ENCODE results near the gene SLC15A3. TPM values are rescaled to one million over a fixed set of nuclear protein-coding genes. Genes with fewer than 3 reads are reported as not detected.

The SLC15A3 gene
- total RNA-seq, 1 donor from 2014 or later = 0.62 TPM

GRCh38 chr11:60982184-60982583 lies 30.2 kb upstream of the SLC15A3 start:
- peaks cover 3% of the 10 kb centered on the region for H3K9me3 Mint-ChIP-seq (ENCODE audit: low read depth)
- no peak overlapping the region for H3K4me3 Mint-ChIP-seq (ENCODE audit: unreplicated experiment)
- H3K27ac Mint-ChIP-seq (ENCODE audit: unreplicated experiment) = no peak overlapping the region

DNA sequence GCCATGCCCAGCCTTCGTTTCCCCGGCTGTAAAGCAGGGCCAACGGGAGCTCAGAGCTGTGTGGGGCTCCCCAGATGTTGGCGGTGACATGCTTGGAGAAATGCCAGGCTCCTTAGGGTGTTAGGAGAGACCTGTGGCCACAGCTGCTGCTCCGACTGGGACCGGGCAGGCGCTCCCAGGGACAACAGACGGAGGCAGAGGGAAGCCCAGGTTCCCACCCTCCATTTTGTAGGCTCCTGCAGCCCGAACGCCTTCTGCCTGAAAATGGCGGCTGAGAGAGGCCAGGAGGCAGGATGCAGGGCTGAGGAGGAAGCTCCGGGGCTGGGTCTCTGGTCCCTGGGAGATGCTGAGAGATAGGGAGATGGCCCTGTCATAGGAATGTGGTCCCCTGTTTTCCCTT lies 29.5 kb upstream of the SLC15A3 start:
- H3K36me3 Mint-ChIP-seq (ENCODE audit: low read depth) = no peaks in the 10 kb centered on the region
- DNase-seq (ENCODE audit: low spot score) = peak; percentile 72
- no peak overlapping the region for H3K27ac Mint-ChIP-seq (ENCODE audit: unreplicated experiment)
- H3K4me3 Mint-ChIP-seq (ENCODE audit: unreplicated experiment) = no peak overlapping the region
- peaks cover 8% of the 10 kb centered on the region for H3K27me3 Mint-ChIP-seq (ENCODE audit: low read depth)
- H3K9me3 Mint-ChIP-seq (ENCODE audit: low read depth) = peaks cover 3% of the 10 kb centered on the region
- TF ChIP-seq, protein P1, sequence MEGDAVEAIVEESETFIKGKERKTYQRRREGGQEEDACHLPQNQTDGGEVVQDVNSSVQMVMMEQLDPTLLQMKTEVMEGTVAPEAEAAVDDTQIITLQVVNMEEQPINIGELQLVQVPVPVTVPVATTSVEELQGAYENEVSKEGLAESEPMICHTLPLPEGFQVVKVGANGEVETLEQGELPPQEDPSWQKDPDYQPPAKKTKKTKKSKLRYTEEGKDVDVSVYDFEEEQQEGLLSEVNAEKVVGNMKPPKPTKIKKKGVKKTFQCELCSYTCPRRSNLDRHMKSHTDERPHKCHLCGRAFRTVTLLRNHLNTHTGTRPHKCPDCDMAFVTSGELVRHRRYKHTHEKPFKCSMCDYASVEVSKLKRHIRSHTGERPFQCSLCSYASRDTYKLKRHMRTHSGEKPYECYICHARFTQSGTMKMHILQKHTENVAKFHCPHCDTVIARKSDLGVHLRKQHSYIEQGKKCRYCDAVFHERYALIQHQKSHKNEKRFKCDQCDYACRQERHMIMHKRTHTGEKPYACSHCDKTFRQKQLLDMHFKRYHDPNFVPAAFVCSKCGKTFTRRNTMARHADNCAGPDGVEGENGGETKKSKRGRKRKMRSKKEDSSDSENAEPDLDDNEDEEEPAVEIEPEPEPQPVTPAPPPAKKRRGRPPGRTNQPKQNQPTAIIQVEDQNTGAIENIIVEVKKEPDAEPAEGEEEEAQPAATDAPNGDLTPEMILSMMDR (IDR thresholded peaks at IDR 0.05) = no peak
- no peaks in the 10 kb centered on the region for H3K4me1 Mint-ChIP-seq (ENCODE audit: low read depth)

More at GRCh38 chr11:60982184-60982583, 30.2 kb upstream of the SLC15A3 start:
- peak; percentile 29 for DNase-seq (ENCODE audit: low spot score)
- TF ChIP-seq, protein P1 (IDR thresholded peaks at IDR 0.05) = no peak
- no peaks in the 10 kb centered on the region for H3K36me3 Mint-ChIP-seq (ENCODE audit: low read depth)
- peaks cover 8% of the 10 kb centered on the region for H3K27me3 Mint-ChIP-seq (ENCODE audit: low read depth)
- no peaks in the 10 kb centered on the region for H3K4me1 Mint-ChIP-seq (ENCODE audit: low read depth)

DNA sequence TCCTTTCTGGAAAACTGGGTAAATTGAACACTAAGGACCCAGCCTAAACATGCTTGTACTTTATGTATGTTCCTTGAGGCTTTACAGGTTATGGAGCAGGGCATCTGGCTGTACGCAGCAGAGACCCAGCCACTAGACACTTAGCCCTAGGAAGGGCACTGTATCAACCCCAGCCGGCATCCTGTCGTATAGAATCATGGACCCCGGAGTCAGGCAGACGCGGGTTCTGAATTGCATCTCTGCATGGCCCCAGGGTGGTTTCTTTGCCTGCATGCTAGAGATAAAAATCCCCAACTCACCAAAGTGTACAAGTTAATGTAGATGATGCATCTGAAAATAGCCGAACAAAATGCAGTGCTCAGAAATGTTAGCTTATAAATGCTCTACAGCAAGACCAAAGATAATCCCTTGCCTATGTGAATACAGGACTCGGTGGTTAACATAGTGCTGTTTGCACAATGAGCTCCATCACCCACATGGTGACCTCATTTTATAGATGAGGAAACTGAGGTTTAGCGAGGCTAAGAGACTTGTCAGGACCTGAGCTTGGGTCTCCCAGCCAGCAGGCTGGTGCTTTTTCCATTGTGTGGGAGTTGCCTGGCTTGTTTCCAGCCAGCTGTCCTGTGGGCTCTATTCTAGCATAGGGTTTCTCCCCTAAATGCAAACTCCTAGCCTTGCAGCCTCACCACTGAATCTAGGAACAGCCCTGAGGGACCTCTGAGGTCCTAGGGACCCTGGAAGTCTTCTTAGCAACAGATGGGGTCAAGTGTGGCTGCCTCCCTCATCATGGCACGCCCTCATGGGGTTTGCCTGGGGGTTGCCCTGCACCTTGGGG lies 26.8 kb upstream of the SLC15A3 start:
- Mint-ChIP-seq H3K4me3 (ENCODE audit: unreplicated experiment) (no peak overlapping the region), H3K27me3 (ENCODE audit: low read depth) (peaks cover 2% of the 10 kb centered on the region), H3K4me1 (ENCODE audit: low read depth) (no peaks in the 10 kb centered on the region), H3K9me3 (ENCODE audit: low read depth) (peaks cover under 1% of the 10 kb centered on the region), H3K36me3 (ENCODE audit: low read depth) (no peaks in the 10 kb centered on the region), H3K27ac (ENCODE audit: unreplicated experiment) (no peak overlapping the region)
- peak; percentile 19 for DNase-seq (ENCODE audit: low spot score)
- TF ChIP-seq, protein P1 (IDR thresholded peaks at IDR 0.05) = no peak

- DNase-seq (ENCODE audit: low spot score) = no peak
- Mint-ChIP-seq H3K27me3 (ENCODE audit: low read depth) (no peaks in the 10 kb centered on the region), H3K4me1 (ENCODE audit: low read depth) (no peaks in the 10 kb centered on the region), H3K27ac (ENCODE audit: unreplicated experiment) (no peak overlapping the region), H3K4me3 (ENCODE audit: unreplicated experiment) (no peak overlapping the region), H3K9me3 (ENCODE audit: low read depth) (no peaks in the 10 kb centered on the region), H3K36me3 (ENCODE audit: low read depth) (no peaks in the 10 kb centered on the region)
- TF ChIP-seq, protein P1 (IDR thresholded peaks at IDR 0.05) = no peak
These were observed 25.9 kb upstream of the SLC15A3 start for GRCh38 chr11:60977836-60978235.

GRCh38 chr11:60977224-60977623 lies 25.2 kb upstream of the SLC15A3 start:
- no peak overlapping the region for H3K4me3 Mint-ChIP-seq (ENCODE audit: unreplicated experiment)
- H3K36me3 Mint-ChIP-seq (ENCODE audit: low read depth) = no peaks in the 10 kb centered on the region
- H3K27ac Mint-ChIP-seq (ENCODE audit: unreplicated experiment) = no peak overlapping the region
- H3K4me1 Mint-ChIP-seq (ENCODE audit: low read depth) = no peaks in the 10 kb centered on the region
- no peaks in the 10 kb centered on the region for H3K9me3 Mint-ChIP-seq (ENCODE audit: low read depth)
- TF ChIP-seq, protein P1 (IDR thresholded peaks at IDR 0.05) = no peak
- no peaks in the 10 kb centered on the region for H3K27me3 Mint-ChIP-seq (ENCODE audit: low read depth)
- peak; percentile 20 for DNase-seq (ENCODE audit: low spot score)
